Tibial nerve (tissue), 4 donors: ENCODE measurements around the gene HLA-DOB. TPM values are rescaled to one million over a fixed set of nuclear protein-coding genes. Genes with fewer than 3 reads are reported as not detected.

Source experiments
- DNase-seq, 2 donors: peaks; one replicate each; pipeline ENCODE4 v3.0.0-alpha.2; 2019; ENCODE audit warnings: low spot score in 2 of 2
- H3K27ac ChIP-seq, 4 donors: fragments of 200-600 bp; sonication (generic) in 3 of 4; one replicate each; pipeline ENCODE4 v1.5.1; 2017 to 2019; ENCODE audit warnings: mild to moderate bottlenecking in 1 of 4
- H3K27me3 ChIP-seq, 2 donors: fragments of 200-600 bp; sonication (generic) in 1 of 2; one replicate each; pipeline versions ENCODE4 v1.5.1 to v1.6.0; 2017 to 2019
- H3K36me3 ChIP-seq, 3 donors: fragments of 200-600 bp; sonication (generic); one replicate each; pipeline ENCODE4 v1.5.1; 2018 to 2019
- H3K4me1 ChIP-seq, 4 donors: fragments of 200-600 bp; sonication (generic) in 3 of 4; one replicate each; pipeline ENCODE4 v1.5.1; 2017 to 2019
- H3K4me3 ChIP-seq, 4 donors: fragments of 200-600 bp; sonication (generic) in 3 of 4; one replicate each; pipeline ENCODE4 v1.5.1; 2017 to 2019; ENCODE audit warnings: mild to moderate bottlenecking in 1 of 4, moderate library complexity in 1 of 4
- H3K9me3 ChIP-seq, 4 donors: fragments of 200-600 bp; sonication (generic) in 3 of 4; one replicate each; pipeline ENCODE4 v1.5.1; 2017 to 2019
- EP300 ChIP-seq, 2 donors: sonication (generic); formaldehyde crosslinking; IDR thresholded peaks; one replicate each; pipeline ENCODE4 v1.6.1; 2017; ENCODE audit warnings: antibody characterized with exemption in 2 of 2, mild to moderate bottlenecking in 1 of 2
- POLR2A ChIP-seq, 2 donors: fragments of 450-650 bp; IDR thresholded peaks; one replicate each; pipeline ENCODE4 v1.6.1; 2017; ENCODE audit warnings: antibody characterized with exemption in 2 of 2, mild to moderate bottlenecking in 2 of 2, moderate library complexity in 2 of 2
- WGBS, 2 donors: methylation state at CpG; one replicate each; pipeline ENCODE4 v1.1.5; 2018; 5-methylcytosine and 5-hydroxymethylcytosine counted together
- total RNA-seq, 4 donors: library from RNA; depleted of rRNA; stranded (reverse); fragments of >200 nt; gene quantifications; one replicate each; pipeline ENCODE4 v1.1.0, GENCODE V29; 2016
- TF ChIP-seq, protein P1 (sequence below), 5 experiments: fragments of 200-600 bp in 3 of 5; fragments of 450-650 bp in 2 of 5; sonication (generic) in 3 of 5; IDR thresholded peaks; one replicate each; pipeline ENCODE4 v1.5.1; 2016 to 2019; ENCODE audit warnings: antibody characterized with exemption in 5 of 5, mild to moderate bottlenecking in 3 of 5, moderate library complexity in 2 of 5

Gene HLA-DOB
- total RNA-seq, 4 donors from 2014 or later = 2.1 to 3.5 TPM; not detected in 2

DNA sequence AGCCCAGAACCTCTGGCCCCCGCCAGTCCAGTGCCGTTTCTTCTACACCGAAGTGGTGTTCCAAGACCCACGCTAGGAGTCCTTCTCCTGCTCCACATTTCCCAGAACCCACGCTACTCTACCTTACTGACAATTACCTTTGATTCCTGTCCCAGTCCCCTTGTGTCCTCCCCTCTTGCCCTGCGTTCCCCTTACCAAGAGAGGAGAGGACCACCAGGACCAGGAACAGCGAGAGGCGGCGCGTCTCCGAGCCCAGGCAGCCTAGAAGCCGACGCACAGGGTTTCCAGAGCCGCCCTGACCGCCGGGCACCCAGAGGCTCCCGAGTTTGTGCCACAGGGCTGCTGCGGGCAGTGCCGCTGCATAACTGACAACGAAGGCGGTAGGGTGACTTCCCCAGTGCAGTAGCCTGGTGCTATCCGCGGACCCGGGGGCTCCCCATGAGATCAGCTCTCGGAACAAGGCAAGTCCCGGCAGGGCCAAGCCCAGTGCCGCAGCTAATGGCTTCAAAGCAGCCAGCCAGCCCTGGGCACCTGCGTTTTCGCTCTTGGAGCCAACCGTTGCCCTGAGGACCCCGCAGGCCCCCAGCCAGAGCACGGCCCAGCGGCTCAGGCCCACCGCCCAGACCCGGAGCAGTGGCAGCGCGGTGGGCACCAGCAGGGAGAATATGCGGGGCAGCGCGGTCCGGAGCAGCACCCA, 36.2 kb upstream of the HLA-DOB start:
- peak in 1 of 2 donors; percentile 38 for DNase-seq
- peaks cover 0 to 43% (median 16%) of the 10 kb centered on the region in 3 donors for H3K36me3 ChIP-seq
- TF ChIP-seq EP300 (IDR thresholded peaks at IDR 0.05) (peak in 1 of 2 donors; percentile 3), POLR2A (IDR thresholded peaks at IDR 0.05) (peak in 1 of 2 donors; percentile 6)
- TF ChIP-seq, protein P1, sequence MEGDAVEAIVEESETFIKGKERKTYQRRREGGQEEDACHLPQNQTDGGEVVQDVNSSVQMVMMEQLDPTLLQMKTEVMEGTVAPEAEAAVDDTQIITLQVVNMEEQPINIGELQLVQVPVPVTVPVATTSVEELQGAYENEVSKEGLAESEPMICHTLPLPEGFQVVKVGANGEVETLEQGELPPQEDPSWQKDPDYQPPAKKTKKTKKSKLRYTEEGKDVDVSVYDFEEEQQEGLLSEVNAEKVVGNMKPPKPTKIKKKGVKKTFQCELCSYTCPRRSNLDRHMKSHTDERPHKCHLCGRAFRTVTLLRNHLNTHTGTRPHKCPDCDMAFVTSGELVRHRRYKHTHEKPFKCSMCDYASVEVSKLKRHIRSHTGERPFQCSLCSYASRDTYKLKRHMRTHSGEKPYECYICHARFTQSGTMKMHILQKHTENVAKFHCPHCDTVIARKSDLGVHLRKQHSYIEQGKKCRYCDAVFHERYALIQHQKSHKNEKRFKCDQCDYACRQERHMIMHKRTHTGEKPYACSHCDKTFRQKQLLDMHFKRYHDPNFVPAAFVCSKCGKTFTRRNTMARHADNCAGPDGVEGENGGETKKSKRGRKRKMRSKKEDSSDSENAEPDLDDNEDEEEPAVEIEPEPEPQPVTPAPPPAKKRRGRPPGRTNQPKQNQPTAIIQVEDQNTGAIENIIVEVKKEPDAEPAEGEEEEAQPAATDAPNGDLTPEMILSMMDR (IDR thresholded peaks at IDR 0.05) = no peak
- 0 to 1% methylated on average over 17 to 29 of the region's 41 CpGs for WGBS, 2 donors
- H3K27me3 ChIP-seq = no peaks in the 10 kb centered on the region
- no peaks in the 10 kb centered on the region for H3K9me3 ChIP-seq
- peaks cover 0 to 47% (median 19%) of the 10 kb centered on the region in 4 donors for H3K4me1 ChIP-seq
- H3K27ac ChIP-seq = peak overlapping the region; percentile 97 to 100 (median 98)
- peak overlapping the region; percentile 78 to 99 (median 98) for H3K4me3 ChIP-seq

DNA sequence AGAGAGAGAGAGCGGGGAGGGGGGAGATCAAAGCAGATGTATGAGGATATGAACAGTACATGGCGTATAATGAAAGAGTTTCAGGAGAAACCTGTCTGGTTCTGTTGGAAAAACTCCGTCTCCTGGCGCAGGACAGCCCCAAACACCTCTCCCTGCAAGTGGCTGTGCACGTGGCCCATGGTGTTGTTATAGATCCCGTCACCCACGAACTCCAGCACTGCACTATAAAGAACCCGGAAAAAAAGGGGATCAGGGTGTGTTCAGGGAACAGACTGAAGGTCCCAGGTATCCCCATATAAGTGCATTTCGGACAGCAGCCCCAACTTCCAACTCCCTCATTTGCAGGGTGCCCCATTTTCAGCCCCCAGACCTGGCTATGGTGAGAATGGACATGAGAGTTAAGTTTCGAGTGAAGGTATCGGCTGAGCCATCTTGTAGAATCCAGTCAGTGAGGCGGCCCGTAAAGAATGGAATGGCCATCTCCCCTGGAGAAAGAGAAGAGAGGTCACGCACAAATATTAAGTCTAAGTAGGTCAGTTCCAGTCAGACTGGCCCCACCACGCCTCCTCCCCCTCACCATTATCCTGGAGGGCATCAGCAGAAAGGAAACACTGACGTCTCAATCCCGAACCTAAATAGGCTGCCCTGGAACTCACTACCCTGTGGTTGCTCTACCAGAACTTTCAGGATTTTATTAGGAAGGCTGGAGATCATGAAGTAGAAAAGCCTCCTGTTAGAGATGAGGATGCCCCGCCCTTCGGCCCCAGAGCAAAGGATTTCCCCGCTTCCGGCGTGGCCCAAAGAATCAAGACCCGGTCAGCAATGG, 35.4 kb upstream of the HLA-DOB start:
- H3K27ac ChIP-seq = peak overlapping the region; percentile 97 to 100 (median 98)
- H3K9me3 ChIP-seq = no peaks in the 10 kb centered on the region
- peaks cover 0 to 47% (median 19%) of the 10 kb centered on the region in 4 donors for H3K4me1 ChIP-seq
- DNase-seq = peak in 1 of 2 donors; percentile 42
- TF ChIP-seq EP300 (IDR thresholded peaks at IDR 0.05) (peak in 1 of 2 donors; percentile 4), POLR2A (IDR thresholded peaks at IDR 0.05) (no peak)
- TF ChIP-seq, protein P1 (IDR thresholded peaks at IDR 0.05) = no peak
- WGBS, 2 donors = 42 to 49% methylated on average over 22 to 23 of the region's 23 CpGs
- H3K27me3 ChIP-seq = no peaks in the 10 kb centered on the region
- peaks cover 0 to 43% (median 20%) of the 10 kb centered on the region in 3 donors for H3K36me3 ChIP-seq
- H3K4me3 ChIP-seq = peak overlapping the region; percentile 78 to 99 (median 98)

DNA sequence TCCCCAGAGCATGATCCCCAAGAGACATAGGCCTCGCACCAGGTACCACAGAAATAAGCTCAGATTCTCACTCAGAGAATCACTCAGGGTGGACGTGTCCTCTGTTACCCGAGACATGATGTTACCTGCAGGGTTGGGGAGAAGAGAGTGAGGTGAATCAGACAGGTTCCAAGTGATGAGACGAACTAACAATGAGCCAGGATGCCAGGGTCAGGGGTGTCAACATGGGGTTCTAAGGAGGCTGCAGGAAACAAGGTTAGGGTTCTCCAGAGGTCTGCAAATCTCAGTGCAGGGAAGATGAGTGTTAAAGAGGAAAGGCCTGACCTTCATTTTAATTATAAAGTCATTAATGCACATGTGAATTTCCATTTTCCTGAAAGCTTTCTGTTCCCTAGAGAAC, 34.2 kb upstream of the HLA-DOB start:
- Histone ChIP-seq H3K4me3 (no peak overlapping the region), H3K9me3 (no peaks in the 10 kb centered on the region), H3K27me3 (no peaks in the 10 kb centered on the region), H3K4me1 (peaks cover 0 to 46% (median 21%) of the 10 kb centered on the region in 4 donors), H3K27ac (peak overlapping the region in 3 of 4 donors; percentile 98 to 100 (median 99)), H3K36me3 (peaks cover 0 to 52% (median 28%) of the 10 kb centered on the region in 3 donors)
- 84 to 88% methylated on average over 4 of the region's 4 CpGs for WGBS, 2 donors
- DNase-seq = no peak
- TF ChIP-seq POLR2A (IDR thresholded peaks at IDR 0.05) = no peak

DNA sequence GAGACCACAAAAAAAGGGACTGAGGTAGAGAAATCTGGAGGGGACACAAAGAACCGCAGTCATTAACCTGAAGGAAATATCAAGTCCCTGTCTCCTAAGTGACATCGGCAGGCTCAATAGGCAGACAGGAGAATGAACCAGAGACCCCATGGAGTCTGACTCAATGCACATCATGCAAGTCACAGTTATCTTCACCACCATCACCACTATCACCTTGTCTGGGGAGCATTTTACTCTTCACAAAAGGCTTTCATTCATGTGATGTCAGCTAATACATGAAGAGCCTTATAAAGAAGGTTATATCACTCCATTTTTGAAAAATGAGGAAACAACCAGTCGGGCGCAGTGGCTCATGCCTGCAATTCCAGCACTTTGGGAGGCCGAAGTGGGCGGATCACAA, 32.3 kb upstream of the HLA-DOB start:
- 77 to 80% methylated on average over 6 of the region's 6 CpGs for WGBS, 2 donors
- Histone ChIP-seq H3K27ac (peak overlapping the region in 1 of 4 donors; percentile 16), H3K9me3 (no peaks in the 10 kb centered on the region), H3K36me3 (peaks cover 0 to 60% (median 28%) of the 10 kb centered on the region in 3 donors), H3K27me3 (no peaks in the 10 kb centered on the region), H3K4me3 (no peak overlapping the region), H3K4me1 (peaks cover 0 to 46% (median 20%) of the 10 kb centered on the region in 4 donors)
- TF ChIP-seq, protein P1 (IDR thresholded peaks at IDR 0.05) = no peak
- TF ChIP-seq EP300 (IDR thresholded peaks at IDR 0.05) (no peak), POLR2A (IDR thresholded peaks at IDR 0.05) (no peak)
- no peak for DNase-seq

DNA sequence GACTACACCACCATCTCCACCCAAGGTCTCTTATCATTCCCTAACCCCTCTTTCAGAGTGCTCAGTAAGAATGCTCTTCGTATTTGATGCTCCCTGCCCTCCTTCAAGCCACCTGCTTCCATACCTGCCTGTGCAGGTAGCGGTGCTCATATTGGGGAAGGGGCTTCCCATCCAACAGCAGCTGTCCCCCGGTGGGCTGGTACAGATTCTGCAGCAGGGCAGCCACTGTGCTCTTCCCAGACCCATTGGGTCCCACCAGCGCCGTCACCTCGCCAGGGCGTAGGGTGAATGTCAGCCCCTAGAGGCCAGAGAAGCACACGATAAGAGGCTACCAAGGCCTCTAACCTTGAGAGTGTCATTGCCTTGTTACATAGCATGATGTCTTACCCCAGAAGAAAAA, 31.0 kb upstream of the HLA-DOB start:
- 88 to 89% methylated on average over 8 of the region's 8 CpGs for WGBS, 2 donors
- TF ChIP-seq, protein P1 (IDR thresholded peaks at IDR 0.05) = no peak
- TF ChIP-seq EP300 (IDR thresholded peaks at IDR 0.05) (no peak), POLR2A (IDR thresholded peaks at IDR 0.05) (no peak)
- peaks cover 0 to 53% (median 25%) of the 10 kb centered on the region in 4 donors for H3K4me1 ChIP-seq
- no peak overlapping the region for H3K27ac ChIP-seq
- no peak overlapping the region for H3K4me3 ChIP-seq
- H3K36me3 ChIP-seq = peaks cover 0 to 60% (median 28%) of the 10 kb centered on the region in 3 donors
- DNase-seq = no peak
- H3K9me3 ChIP-seq = no peaks in the 10 kb centered on the region
- no peaks in the 10 kb centered on the region for H3K27me3 ChIP-seq
